Activated naive CD4-positive, alpha-beta T cell treated with anti-CD3 and anti-CD28 coated beads for 36 hours (primary cell): ENCODE data around the gene MGAT1. TPM values are rescaled to one million over a fixed set of nuclear protein-coding genes. Genes with fewer than 3 reads are reported as not detected.
A peak's percentile ranks its signal among the peaks of the same experiment; 100 is the strongest.
"Not testable (repeated sequence)": the region's sequence is repeated elsewhere in the genome, so short reads cannot be mapped to it uniquely, and the experiment has no call there.

Experiments
- CTCF ChIA-PET: fragments of 350-600 bp; sonication (Branson Sonifier 250); formaldehyde crosslinking; loops from one replicate; lab custom pipeline; 2021; ENCODE audit warnings: antibody characterized with exemption; lab: Charles Lee
- DNase-seq: peaks from one replicate; pipeline ENCODE4 v3.0.0-alpha.2; 2020
- H3K27ac Mint-ChIP-seq: one replicate; pipeline ENCODE4 v1.8.0; 2021; ENCODE audit warnings: mild to moderate bottlenecking, mixed read lengths
- H3K27me3 Mint-ChIP-seq: one replicate; pipeline ENCODE4 v1.8.0; 2021; ENCODE audit warnings: low read depth, mixed read lengths
- H3K36me3 Mint-ChIP-seq: one replicate; pipeline ENCODE4 v1.8.0; 2021; ENCODE audit warnings: low read depth, mixed read lengths
- H3K4me1 Mint-ChIP-seq: one replicate; pipeline ENCODE4 v1.8.0; 2021; ENCODE audit warnings: low read depth, mixed read lengths
- H3K4me3 Mint-ChIP-seq: one replicate; pipeline ENCODE4 v1.8.0; 2021; ENCODE audit warnings: mild to moderate bottlenecking, moderate library complexity, mixed read lengths
- H3K9me3 Mint-ChIP-seq: one replicate; pipeline ENCODE4 v1.8.0; 2021; ENCODE audit warnings: mixed read lengths
- intact Hi-C: fragments of 100-400 bp; cut with micrococcal nuclease; formaldehyde crosslinking; loops from one replicate; pipeline ENCODE4 v1.15.1; 2023
- total RNA-seq, 2 experiments: library from RNA; stranded (reverse); gene quantifications; one replicate each; pipeline ENCODE4 v1.2.3, GENCODE V29; 2021

Gene MGAT1
- total RNA-seq, 2 experiments from 2014 or later = 70.0 to 75.2 TPM

- intact Hi-C loops = no loop called here
- H3K4me1 Mint-ChIP-seq = peaks cover 27% of the 10 kb centered on the region
- peaks cover 8% of the 10 kb centered on the region for H3K36me3 Mint-ChIP-seq
- H3K9me3 Mint-ChIP-seq = no peaks in the 10 kb centered on the region
- DNase-seq = no peak
- CTCF ChIA-PET = interaction anchor here (0.9 to 2.0 kb wide), 3 partner anchors 21 to 102 kb away, joined by 3 to 4 read pairs (median 4); no protein-coding TSS in a partner anchor
- H3K27me3 Mint-ChIP-seq = no peaks in the 10 kb centered on the region
- peak overlapping the region; percentile 84 for H3K27ac Mint-ChIP-seq
- H3K4me3 Mint-ChIP-seq = no peak overlapping the region
These were observed 15.8 kb downstream of the MGAT1 start for GRCh38 chr5:180786531-180787398.

GRCh38 chr5:180785794-180786221, 16.8 kb downstream of the MGAT1 start:
- Mint-ChIP-seq H3K27me3 (no peaks in the 10 kb centered on the region), H3K27ac (peak overlapping the region; percentile 84), H3K4me1 (peaks cover 26% of the 10 kb centered on the region), H3K36me3 (peaks cover 7% of the 10 kb centered on the region), H3K9me3 (no peaks in the 10 kb centered on the region), H3K4me3 (no peak overlapping the region)
- intact Hi-C loops = loop anchor here (2.0 kb wide), 2 partner anchors 75 to 83 kb away; partner anchors contain the start of gene ZFP62
- CTCF ChIA-PET = interaction anchor here (0.9 to 3.2 kb wide), 5 partner anchors 16 to 101 kb away, joined by 3 to 12 read pairs (median 4); no protein-coding TSS in a partner anchor
- no peak for DNase-seq

GRCh38 chr5:180785121-180785781, 17.4 kb downstream of the MGAT1 start:
- H3K9me3 Mint-ChIP-seq = no peaks in the 10 kb centered on the region
- H3K36me3 Mint-ChIP-seq = peaks cover 5% of the 10 kb centered on the region
- H3K4me1 Mint-ChIP-seq = peaks cover 24% of the 10 kb centered on the region
- CTCF ChIA-PET = interaction anchor here (0.6 to 3.2 kb wide), 10 partner anchors 15 to 314 kb away, joined by 3 to 12 read pairs (median 4); partner anchors contain the start of gene ZFP62
- DNase-seq = no peak
- H3K27ac Mint-ChIP-seq = peak overlapping the region; percentile 84
- intact Hi-C loops = loop anchor here (2.0 kb wide), 2 partner anchors 76 to 84 kb away; partner anchors contain the start of gene ZFP62
- H3K27me3 Mint-ChIP-seq = no peaks in the 10 kb centered on the region
- H3K4me3 Mint-ChIP-seq = no peak overlapping the region

- Mint-ChIP-seq H3K27ac (no peak overlapping the region), H3K4me1 (peaks cover 20% of the 10 kb centered on the region), H3K9me3 (no peaks in the 10 kb centered on the region), H3K4me3 (no peak overlapping the region), H3K36me3 (peaks cover 4% of the 10 kb centered on the region), H3K27me3 (no peaks in the 10 kb centered on the region)
- intact Hi-C loops = loop anchor here (1.0 to 5.0 kb wide), 4 partner anchors 76 to 375 kb away; partner anchors contain the start of gene ZFP62
- CTCF ChIA-PET = interaction anchor here (0.6 to 3.2 kb wide), 10 partner anchors 15 to 315 kb away, joined by 3 to 12 read pairs (median 4); partner anchors contain the start of gene ZFP62
- DNase-seq = peak; percentile 89
These were observed 18.0 kb downstream of the MGAT1 start for GRCh38 chr5:180784497-180785097.

- CTCF ChIA-PET = interaction anchor here (0.9 to 3.2 kb wide), 8 partner anchors 17 to 376 kb away, joined by 3 to 12 read pairs (median 4); partner anchors contain the start of gene ZFP62
- Mint-ChIP-seq H3K36me3 (no peaks in the 10 kb centered on the region), H3K9me3 (no peaks in the 10 kb centered on the region), H3K27ac (no peak overlapping the region), H3K4me3 (no peak overlapping the region), H3K27me3 (no peaks in the 10 kb centered on the region), H3K4me1 (peaks cover 20% of the 10 kb centered on the region)
- no peak for DNase-seq
- intact Hi-C loops = loop anchor here (1.0 to 5.0 kb wide), 4 partner anchors 77 to 376 kb away; partner anchors contain the start of gene ZFP62
These were observed 19.1 kb downstream of the MGAT1 start for GRCh38 chr5:180783340-180784052.

GRCh38 chr5:180782748-180783147, 19.9 kb downstream of the MGAT1 start:
- no peaks in the 10 kb centered on the region for H3K27me3 Mint-ChIP-seq
- H3K27ac Mint-ChIP-seq = no peak overlapping the region
- CTCF ChIA-PET = interaction anchor here (0.5 to 3.2 kb wide), 6 partner anchors 18 to 376 kb away, joined by 3 to 12 read pairs (median 4); no protein-coding TSS in a partner anchor
- H3K4me3 Mint-ChIP-seq = no peak overlapping the region
- H3K9me3 Mint-ChIP-seq = no peaks in the 10 kb centered on the region
- peaks cover 18% of the 10 kb centered on the region for H3K4me1 Mint-ChIP-seq
- H3K36me3 Mint-ChIP-seq = no peaks in the 10 kb centered on the region
- DNase-seq = no peak
- intact Hi-C loops = loop anchor here (5.0 kb wide), 1 partner anchor 270 kb away; no protein-coding TSS in a partner anchor

GRCh38 chr5:180781900-180782326, 20.7 kb downstream of the MGAT1 start:
- not testable (repeated sequence) for H3K9me3 Mint-ChIP-seq, DNase-seq, H3K27ac Mint-ChIP-seq, H3K4me3 Mint-ChIP-seq, H3K36me3 Mint-ChIP-seq, H3K27me3 Mint-ChIP-seq
- H3K4me1 Mint-ChIP-seq = peaks cover 18% of the 10 kb centered on the region
- CTCF ChIA-PET = interaction anchor here (1.3 to 1.5 kb wide), 2 partner anchors 55 to 377 kb away, joined by 3 to 4 read pairs; no protein-coding TSS in a partner anchor
- intact Hi-C loops = loop anchor here (5.0 kb wide), 1 partner anchor 270 kb away; no protein-coding TSS in a partner anchor

- Mint-ChIP-seq H3K4me1 (peaks cover 5% of the 10 kb centered on the region), H3K4me3 (no peak overlapping the region), H3K27ac (no peak overlapping the region), H3K36me3 (no peaks in the 10 kb centered on the region), H3K27me3 (no peaks in the 10 kb centered on the region), H3K9me3 (no peaks in the 10 kb centered on the region)
- no peak for DNase-seq
- CTCF ChIA-PET = no interaction called here
- intact Hi-C loops = loop anchor here (5.0 kb wide), 1 partner anchor 272 kb away; no protein-coding TSS in a partner anchor
These were observed 22.5 kb downstream of the MGAT1 start for GRCh38 chr5:180779985-180780610.

- CTCF ChIA-PET = interaction anchor here (0.7 kb wide), 1 partner anchor 10 kb away, joined by 4 read pairs; no protein-coding TSS in a partner anchor
- intact Hi-C loops = no loop called here
- Mint-ChIP-seq H3K4me1 (peaks cover under 1% of the 10 kb centered on the region), H3K27ac (no peak overlapping the region), H3K9me3 (peaks cover 2% of the 10 kb centered on the region), H3K27me3 (peaks cover 3% of the 10 kb centered on the region), H3K4me3 (no peak overlapping the region), H3K36me3 (no peaks in the 10 kb centered on the region)
- DNase-seq = no peak
These were observed 25.1 kb downstream of the MGAT1 start for GRCh38 chr5:180777475-180777874.

- peaks cover 9% of the 10 kb centered on the region for H3K9me3 Mint-ChIP-seq
- CTCF ChIA-PET = no interaction called here
- DNase-seq = no peak
- no peaks in the 10 kb centered on the region for H3K4me1 Mint-ChIP-seq
- H3K27me3 Mint-ChIP-seq = peaks cover 3% of the 10 kb centered on the region
- no peak overlapping the region for H3K27ac Mint-ChIP-seq
- intact Hi-C loops = no loop called here
- no peak overlapping the region for H3K4me3 Mint-ChIP-seq
- H3K36me3 Mint-ChIP-seq = no peaks in the 10 kb centered on the region
These were observed 26.2 kb downstream of the MGAT1 start for GRCh38 chr5:180776376-180776775.

- Mint-ChIP-seq H3K9me3 (peaks cover 9% of the 10 kb centered on the region), H3K27ac (no peak overlapping the region), H3K4me1 (no peaks in the 10 kb centered on the region), H3K36me3 (no peaks in the 10 kb centered on the region), H3K4me3 (no peak overlapping the region), H3K27me3 (peaks cover 3% of the 10 kb centered on the region)
- DNase-seq = no peak
- CTCF ChIA-PET = no interaction called here
- intact Hi-C loops = no loop called here
These were observed 27.0 kb downstream of the MGAT1 start for GRCh38 chr5:180775624-180776023.
